Stimulated activated CD4-positive, alpha-beta T cell treated with anti-CD3 and anti-CD28 coated beads, Interleukin-15, amount 100 ng/mL, for 24 hours (primary cell): ENCODE results near the gene RUBCNL.

ENCODE experiments used
- DNase-seq: peaks from one replicate; pipeline ENCODE4 v3.0.0-alpha.2; 2020

Gene RUBCNL

GRCh38 chr13:46339035-46339666 is 47.9 kb downstream of the RUBCNL start:
- DNase-seq = peak; percentile 42

GRCh38 chr13:46337700-46338099 is 49.4 kb downstream of the RUBCNL start:
- no peak for DNase-seq

- DNase-seq = no peak
Observed at GRCh38 chr13:46334035-46334822, 52.8 kb downstream of the RUBCNL start.

- DNase-seq = no peak
Observed at GRCh38 chr13:46332772-46333171, 54.3 kb downstream of the RUBCNL start.

GRCh38 chr13:46329624-46330023 is 57.4 kb downstream of the RUBCNL start:
- DNase-seq = no peak

GRCh38 chr13:46327246-46327645 is 59.8 kb downstream of the RUBCNL start:
- no peak for DNase-seq

- DNase-seq = no peak
Observed at GRCh38 chr13:46324976-46325375, 62.1 kb downstream of the RUBCNL start.

- peak; percentile 80 for DNase-seq
Observed at GRCh38 chr13:46321494-46322225, 65.4 kb downstream of the RUBCNL start.

GRCh38 chr13:46320821-46321220 is 66.2 kb downstream of the RUBCNL start:
- no peak for DNase-seq

- no peak for DNase-seq
Observed at GRCh38 chr13:46320406-46320805, 66.6 kb downstream of the RUBCNL start.

GRCh38 chr13:46318986-46319385 is 68.1 kb downstream of the RUBCNL start:
- DNase-seq = no peak

GRCh38 chr13:46317120-46317519 is 69.9 kb downstream of the RUBCNL start:
- DNase-seq = no peak

GRCh38 chr13:46315491-46316075 is 71.5 kb downstream of the RUBCNL start:
- no peak for DNase-seq

GRCh38 chr13:46315036-46315435 is 72.0 kb downstream of the RUBCNL start:
- no peak for DNase-seq

- no peak for DNase-seq
Observed at GRCh38 chr13:46314587-46314986, 72.5 kb downstream of the RUBCNL start.

GRCh38 chr13:46313432-46314257 is 73.4 kb downstream of the RUBCNL start:
- DNase-seq = no peak

GRCh38 chr13:46313024-46313423 is 74.0 kb downstream of the RUBCNL start:
- DNase-seq = no peak

GRCh38 chr13:46311217-46311616 is 75.8 kb downstream of the RUBCNL start:
- no peak for DNase-seq

- no peak for DNase-seq
Observed at GRCh38 chr13:46310066-46310465, 77.0 kb downstream of the RUBCNL start.

- no peak for DNase-seq
Observed at GRCh38 chr13:46307554-46307953, 79.5 kb downstream of the RUBCNL start.

- no peak for DNase-seq
Observed at GRCh38 chr13:46304546-46304945, 82.5 kb downstream of the RUBCNL start.

GRCh38 chr13:46303742-46304385 is 83.2 kb downstream of the RUBCNL start:
- DNase-seq = no peak
